WI38 (cell line): Measurements from ENCODE around the gene ZNF22.

Experiments used
- H3K4me3 ChIP-seq: 2 replicates; pipeline ENCODE4 v1.5.1; 2011; ENCODE audit warnings: low read depth, mild to moderate bottlenecking, control low read depth, low read length
- TF ChIP-seq, protein P1 (sequence below): IDR thresholded peaks from 2 replicates; pipeline ENCODE4 v1.5.1; 2012; ENCODE audit warnings: low read depth, mild to moderate bottlenecking, control low read depth, low read length

The ZNF22 gene

GRCh38 chr10:44990302-44990655 lies 10.4 kb upstream of the ZNF22 start:
- no peak overlapping the region for H3K4me3 ChIP-seq
- TF ChIP-seq, protein P1, sequence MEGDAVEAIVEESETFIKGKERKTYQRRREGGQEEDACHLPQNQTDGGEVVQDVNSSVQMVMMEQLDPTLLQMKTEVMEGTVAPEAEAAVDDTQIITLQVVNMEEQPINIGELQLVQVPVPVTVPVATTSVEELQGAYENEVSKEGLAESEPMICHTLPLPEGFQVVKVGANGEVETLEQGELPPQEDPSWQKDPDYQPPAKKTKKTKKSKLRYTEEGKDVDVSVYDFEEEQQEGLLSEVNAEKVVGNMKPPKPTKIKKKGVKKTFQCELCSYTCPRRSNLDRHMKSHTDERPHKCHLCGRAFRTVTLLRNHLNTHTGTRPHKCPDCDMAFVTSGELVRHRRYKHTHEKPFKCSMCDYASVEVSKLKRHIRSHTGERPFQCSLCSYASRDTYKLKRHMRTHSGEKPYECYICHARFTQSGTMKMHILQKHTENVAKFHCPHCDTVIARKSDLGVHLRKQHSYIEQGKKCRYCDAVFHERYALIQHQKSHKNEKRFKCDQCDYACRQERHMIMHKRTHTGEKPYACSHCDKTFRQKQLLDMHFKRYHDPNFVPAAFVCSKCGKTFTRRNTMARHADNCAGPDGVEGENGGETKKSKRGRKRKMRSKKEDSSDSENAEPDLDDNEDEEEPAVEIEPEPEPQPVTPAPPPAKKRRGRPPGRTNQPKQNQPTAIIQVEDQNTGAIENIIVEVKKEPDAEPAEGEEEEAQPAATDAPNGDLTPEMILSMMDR, result no peak

GRCh38 chr10:44990965-44991364 lies 9.8 kb upstream of the ZNF22 start:
- no peak overlapping the region for H3K4me3 ChIP-seq
- TF ChIP-seq, protein P1, result no peak

DNA sequence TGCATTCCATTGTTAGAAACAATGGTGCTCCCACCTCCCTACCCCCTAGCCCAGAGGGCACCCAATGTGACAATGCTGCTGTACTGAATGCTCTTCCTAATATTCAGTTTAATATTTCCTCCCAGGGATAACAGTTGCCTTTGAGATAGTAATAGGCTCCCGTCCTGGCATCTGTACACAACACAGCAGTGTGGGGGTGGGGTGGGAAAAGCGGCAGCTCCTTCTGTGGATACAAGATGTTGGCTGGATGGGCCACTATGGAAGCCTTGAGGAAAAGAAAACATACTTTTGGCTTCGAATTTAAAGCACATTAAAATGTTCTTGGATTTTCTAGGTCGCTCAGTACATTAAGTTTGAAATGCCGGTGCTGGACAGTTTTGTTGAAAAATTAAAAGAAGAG lies 9.2 kb upstream of the ZNF22 start:
- TF ChIP-seq, protein P1, result no peak
- no peak overlapping the region for H3K4me3 ChIP-seq

DNA sequence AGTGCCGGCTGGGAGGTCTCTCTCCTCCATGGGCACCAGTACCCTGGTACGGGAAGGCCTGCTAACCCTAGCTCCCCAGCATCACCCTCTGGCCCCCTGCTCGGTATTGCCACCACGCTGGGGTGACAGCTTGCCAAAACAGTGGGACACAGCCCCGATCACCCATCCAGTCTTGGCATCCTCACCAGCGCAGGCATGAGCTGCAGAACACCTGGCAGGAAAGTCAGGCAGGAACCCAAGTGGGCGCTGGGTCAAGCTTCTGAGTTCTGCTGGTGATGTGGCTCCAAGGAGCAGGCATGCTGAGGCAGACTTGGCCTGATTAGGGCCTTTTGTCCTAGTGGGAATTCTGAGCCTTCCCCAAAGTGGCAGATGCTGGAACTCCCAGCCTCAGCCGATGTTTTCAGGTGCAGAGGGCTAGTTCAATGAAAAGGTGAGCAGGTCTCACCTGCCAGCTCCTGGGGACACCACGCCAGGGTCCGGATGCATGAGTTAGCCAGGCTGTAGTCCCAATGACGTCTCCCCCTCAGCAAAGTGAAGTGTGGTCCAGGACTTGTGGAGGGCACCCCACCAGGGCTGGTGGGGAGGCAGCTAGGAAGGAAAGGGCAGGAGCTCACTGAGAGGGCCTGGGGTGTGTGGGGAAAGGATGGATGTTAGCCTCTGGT lies 8.5 kb upstream of the ZNF22 start:
- TF ChIP-seq, protein P1, result no peak
- no peak overlapping the region for H3K4me3 ChIP-seq

- no peak overlapping the region for H3K4me3 ChIP-seq
- TF ChIP-seq, protein P1, result no peak
Observed at GRCh38 chr10:44992732-44993225, 7.9 kb upstream of the ZNF22 start.

DNA sequence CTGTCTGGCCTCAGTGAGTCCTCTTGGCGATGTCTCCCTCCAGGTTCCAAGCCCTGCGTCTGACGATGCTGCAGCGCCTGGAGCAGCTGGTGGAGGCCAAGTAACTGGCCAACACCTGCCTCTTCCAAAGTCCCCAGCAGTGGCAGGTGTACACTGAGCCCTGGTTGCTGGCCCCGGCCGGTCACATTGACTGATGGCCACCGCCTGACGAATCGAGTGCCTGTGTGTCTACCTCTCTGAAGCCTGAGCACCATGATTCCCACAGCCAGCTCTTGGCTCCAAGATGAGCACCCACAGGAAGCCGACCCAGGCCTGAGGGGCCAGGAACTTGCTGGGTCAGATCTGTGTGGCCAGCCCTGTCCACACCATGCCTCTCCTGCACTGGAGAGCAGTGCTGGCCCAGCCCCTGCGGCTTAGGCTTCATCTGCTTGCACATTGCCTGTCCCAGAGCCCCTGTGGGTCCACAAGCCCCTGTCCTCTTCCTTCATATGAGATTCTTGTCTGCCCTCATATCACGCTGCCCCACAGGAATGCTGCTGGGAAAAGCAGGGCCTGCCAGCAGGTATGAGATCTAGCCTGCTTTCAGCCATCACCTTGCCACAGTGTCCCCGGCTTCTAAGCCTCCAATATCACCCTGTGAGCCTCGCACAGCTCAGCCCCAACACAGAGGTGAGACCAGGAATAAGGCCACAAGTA lies 7.3 kb upstream of the ZNF22 start:
- TF ChIP-seq, protein P1, result no peak
- H3K4me3 ChIP-seq, result no peak overlapping the region
